HL-60 (cell line): Measurements from ENCODE around the gene GOSR2.

Source experiments
- DNase-seq, 2 experiments: peaks; one replicate each; pipeline ENCODE4 v3.0.0-alpha.2; 2010 to 2020; ENCODE audit warnings: low read depth in 1 of 2, low spot score in 1 of 2
- H3K27ac ChIP-seq: fragments of 250-450 bp; sonication (Bioruptor Pico); replicated peaks from 2 replicates; pipeline ENCODE4 v1.5.1; 2020; ENCODE audit warnings: mild to moderate bottlenecking, moderate library complexity
- H3K27me3 ChIP-seq: fragments of 250-450 bp; sonication (Bioruptor Pico); 2 replicates; pipeline ENCODE4 v1.5.1; 2021; ENCODE audit warnings: mild to moderate bottlenecking, moderate library complexity; ENCODE audit not compliant: insufficient read depth, poor library complexity, severe bottlenecking
- H3K4me3 ChIP-seq: replicated peaks from 2 replicates; pipeline ENCODE4 v1.5.1; 2011; ENCODE audit warnings: mild to moderate bottlenecking, control low read depth, low read length; ENCODE audit not compliant: insufficient read depth
- GABPA ChIP-seq: IDR thresholded peaks from 2 replicates; pipeline ENCODE4 v1.6.1; 2012; ENCODE audit warnings: low read depth
- POLR2AphosphoS5 ChIP-seq: IDR thresholded peaks from 2 replicates; pipeline ENCODE4 v1.6.1; 2012; ENCODE audit warnings: low read depth
- REST ChIP-seq: IDR thresholded peaks from 2 replicates; pipeline ENCODE4 v1.6.1; 2012; ENCODE audit warnings: low read depth; ENCODE audit not compliant: insufficient replicate concordance
- SPI1 ChIP-seq: IDR thresholded peaks from 2 replicates; pipeline ENCODE4 v1.6.1; 2012; ENCODE audit warnings: low read depth, mild to moderate bottlenecking, borderline replicate concordance
- TF ChIP-seq, protein P1 (sequence below): IDR thresholded peaks from one replicate; pipeline ENCODE4 v1.5.1; 2011; ENCODE audit warnings: low read length, control low read depth, inconsistent platforms; ENCODE audit not compliant: insufficient read depth

GOSR2 gene

DNA sequence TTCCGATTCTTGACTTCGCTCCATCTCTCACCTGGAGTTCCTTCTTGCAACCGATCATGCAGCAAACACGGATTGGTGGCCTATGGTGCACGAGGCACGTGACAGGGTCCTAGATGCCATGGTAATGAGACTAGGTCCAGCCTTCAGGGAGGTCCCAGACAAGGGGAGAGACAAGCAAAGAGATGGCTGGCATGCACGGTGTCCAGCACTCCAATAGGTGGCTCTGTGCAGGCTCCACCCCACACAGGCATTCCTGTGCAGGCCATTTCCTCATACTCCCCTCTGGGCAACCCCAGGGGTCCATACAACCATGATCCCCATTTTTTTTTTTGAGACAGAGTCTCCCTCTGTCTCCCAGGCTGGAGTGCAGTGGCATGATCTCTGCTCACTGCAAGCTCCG lies 40.3 kb upstream of the GOSR2 start:
- no peak for TF ChIP-seq POLR2AphosphoS5
- no peak for TF ChIP-seq REST
- TF ChIP-seq GABPA: no peak
- no peak for TF ChIP-seq SPI1
- TF ChIP-seq, protein P1, sequence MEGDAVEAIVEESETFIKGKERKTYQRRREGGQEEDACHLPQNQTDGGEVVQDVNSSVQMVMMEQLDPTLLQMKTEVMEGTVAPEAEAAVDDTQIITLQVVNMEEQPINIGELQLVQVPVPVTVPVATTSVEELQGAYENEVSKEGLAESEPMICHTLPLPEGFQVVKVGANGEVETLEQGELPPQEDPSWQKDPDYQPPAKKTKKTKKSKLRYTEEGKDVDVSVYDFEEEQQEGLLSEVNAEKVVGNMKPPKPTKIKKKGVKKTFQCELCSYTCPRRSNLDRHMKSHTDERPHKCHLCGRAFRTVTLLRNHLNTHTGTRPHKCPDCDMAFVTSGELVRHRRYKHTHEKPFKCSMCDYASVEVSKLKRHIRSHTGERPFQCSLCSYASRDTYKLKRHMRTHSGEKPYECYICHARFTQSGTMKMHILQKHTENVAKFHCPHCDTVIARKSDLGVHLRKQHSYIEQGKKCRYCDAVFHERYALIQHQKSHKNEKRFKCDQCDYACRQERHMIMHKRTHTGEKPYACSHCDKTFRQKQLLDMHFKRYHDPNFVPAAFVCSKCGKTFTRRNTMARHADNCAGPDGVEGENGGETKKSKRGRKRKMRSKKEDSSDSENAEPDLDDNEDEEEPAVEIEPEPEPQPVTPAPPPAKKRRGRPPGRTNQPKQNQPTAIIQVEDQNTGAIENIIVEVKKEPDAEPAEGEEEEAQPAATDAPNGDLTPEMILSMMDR: no peak
- DNase-seq: no peak

DNA sequence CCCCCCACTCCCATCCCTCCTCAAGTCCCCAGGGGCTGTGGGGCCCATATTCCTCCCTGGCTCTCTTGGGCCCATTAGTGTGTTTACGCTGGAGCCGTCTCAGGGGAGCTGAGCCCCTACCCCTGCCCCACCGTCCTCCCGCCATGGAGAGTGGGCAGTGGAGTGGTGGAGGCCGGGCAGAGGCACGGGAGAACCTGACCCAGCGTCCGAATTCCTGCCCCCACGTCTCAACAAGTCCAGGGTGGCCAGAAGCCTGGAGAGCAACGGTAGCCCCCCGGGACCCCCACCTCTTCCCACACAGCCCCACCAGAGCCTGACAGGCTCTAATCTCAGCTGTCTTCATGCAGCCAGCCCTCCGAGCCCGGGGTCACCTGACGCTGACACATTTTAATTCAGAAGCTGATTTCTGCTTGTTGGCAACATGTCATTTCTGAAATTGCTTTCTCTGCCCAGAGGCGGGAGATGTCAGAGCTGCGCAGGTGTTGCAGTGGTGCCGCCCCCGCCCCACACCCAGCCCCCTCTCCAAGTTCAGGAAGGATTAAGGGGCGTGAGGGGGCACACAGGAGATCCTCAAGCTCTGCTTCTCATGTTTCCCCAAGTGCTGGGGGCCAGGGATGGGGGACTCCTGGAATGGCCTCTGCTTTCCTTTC lies 39.0 kb upstream of the GOSR2 start:
- H3K27me3 ChIP-seq: peaks cover 4% of the 10 kb centered on the region
- no peak overlapping the region for H3K4me3 ChIP-seq
- DNase-seq: no peak
- H3K27ac ChIP-seq: no peak overlapping the region
- TF ChIP-seq, protein P1: no peak
- no peak for TF ChIP-seq REST
- TF ChIP-seq GABPA: no peak
- TF ChIP-seq SPI1: no peak
- TF ChIP-seq POLR2AphosphoS5: no peak

More for the DNA sequence above, 40.3 kb upstream of the GOSR2 start:
- Histone ChIP-seq H3K4me3 (no peak overlapping the region), H3K27me3 (peaks cover 4% of the 10 kb centered on the region), H3K27ac (no peak overlapping the region)

GRCh38 chr17:46884552-46884951 lies 38.4 kb upstream of the GOSR2 start:
- Histone ChIP-seq H3K27ac (no peak overlapping the region), H3K27me3 (peaks cover 4% of the 10 kb centered on the region), H3K4me3 (no peak overlapping the region)
- TF ChIP-seq GABPA: no peak
- no peak for TF ChIP-seq REST
- no peak for TF ChIP-seq POLR2AphosphoS5
- no peak for TF ChIP-seq SPI1
- TF ChIP-seq, protein P1: no peak
- DNase-seq: no peak
